ENCODE measurements around the gene COPZ2.
A peak's percentile ranks its signal among the peaks of the same experiment; 100 is the strongest.

DNA sequence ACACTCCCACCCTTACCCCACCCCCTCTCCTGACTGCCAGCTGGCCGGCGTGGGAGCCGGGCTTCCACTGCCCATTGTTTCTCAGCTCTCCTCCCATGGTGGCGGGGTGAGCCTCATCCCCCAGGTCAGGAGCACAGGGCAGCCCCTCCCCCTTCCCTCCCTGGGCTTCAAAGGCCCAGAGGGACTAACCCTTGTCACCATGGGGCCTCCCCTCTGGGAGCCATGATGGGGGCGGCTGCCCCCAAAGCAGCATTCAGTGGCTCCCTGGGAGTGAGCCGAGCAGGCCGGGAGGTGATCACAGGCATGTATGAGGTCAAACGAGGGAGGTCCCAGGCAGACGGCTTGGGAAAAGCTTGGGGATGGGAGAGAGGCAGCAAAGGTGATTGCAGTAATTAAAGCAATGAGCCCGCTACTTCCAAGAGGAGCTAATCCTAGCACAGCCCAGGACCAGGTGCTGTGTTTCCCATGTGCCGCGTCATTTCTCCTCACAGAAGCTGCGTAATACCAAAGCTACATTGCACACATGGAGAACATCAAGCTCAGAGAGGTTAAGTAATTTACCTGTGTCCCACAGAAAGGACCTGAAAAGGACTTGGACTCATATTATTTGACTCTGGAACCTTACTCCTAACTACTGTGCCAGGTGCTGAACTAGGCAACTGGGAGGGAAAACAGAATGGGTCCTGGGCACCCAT, 42.2 kb downstream of the COPZ2 start:
- TF ChIP-seq YY1 (IDR thresholded peaks at IDR 0.05; ENCODE audit: insufficient read depth, insufficient read length) (peak; percentile 45), ZNF274 (IDR thresholded peaks at IDR 0.05; ENCODE audit: low read depth, low read length) (no peak), SUZ12 (IDR thresholded peaks at IDR 0.05; ENCODE audit: extremely low read depth, insufficient read depth, insufficient read length) (no peak)

All from NT2/D1 (cell line).